HG03520 (cell line): ENCODE data around the gene SURF6.
"Not testable (repeated sequence)": the region's sequence is repeated elsewhere in the genome, so short reads cannot be mapped to it uniquely, and the experiment has no call there.

Experiments used
- ATAC-seq: cut with Tn5 transposase; IDR thresholded peaks from one replicate; pipeline ENCODE4 v1.9.1; 2021; ENCODE audit warnings: mild to moderate bottlenecking, moderate library complexity; ENCODE audit not compliant: unreplicated experiment

SURF6 gene

DNA sequence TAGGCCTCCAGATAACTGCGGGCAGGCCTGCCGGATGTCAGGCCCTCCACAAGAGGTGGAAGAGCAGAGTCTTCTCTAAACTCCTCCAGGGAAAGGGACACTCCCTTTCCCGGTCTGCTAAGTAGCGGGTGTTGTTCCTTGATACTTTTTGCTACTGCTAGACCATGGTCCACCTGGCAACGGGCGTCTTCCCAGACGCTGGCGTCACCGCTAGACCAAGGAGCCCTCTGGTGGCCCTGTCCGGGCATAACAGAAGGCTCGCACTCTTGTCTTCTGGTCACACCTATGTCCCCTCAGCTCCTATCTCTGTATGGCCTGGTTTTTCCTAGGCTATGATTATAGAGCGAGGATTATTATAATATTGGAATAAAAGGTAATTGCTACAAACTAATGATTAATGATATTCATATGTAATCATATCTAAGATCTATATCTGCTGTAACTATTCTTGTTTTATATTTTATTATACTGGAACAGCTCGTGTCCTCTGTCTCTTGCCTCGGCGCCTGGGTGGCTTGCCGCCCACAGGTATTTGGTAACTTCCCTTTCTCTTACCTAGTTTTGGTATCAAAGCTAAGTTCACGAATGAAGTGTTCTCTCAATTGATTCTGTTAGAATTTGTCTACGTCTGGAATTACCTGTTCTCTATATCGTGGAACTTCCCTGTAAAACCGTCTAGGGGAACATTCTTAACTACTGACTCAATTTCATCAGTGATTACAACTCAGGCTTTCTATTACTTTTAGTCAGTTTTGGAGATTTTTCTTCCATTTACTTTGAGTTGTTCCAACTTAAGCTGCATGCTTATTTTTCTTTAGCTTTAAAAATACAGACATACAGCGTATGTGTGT lies 6.5 kb downstream of the SURF6 start:
- ATAC-seq, result not testable (repeated sequence)

DNA sequence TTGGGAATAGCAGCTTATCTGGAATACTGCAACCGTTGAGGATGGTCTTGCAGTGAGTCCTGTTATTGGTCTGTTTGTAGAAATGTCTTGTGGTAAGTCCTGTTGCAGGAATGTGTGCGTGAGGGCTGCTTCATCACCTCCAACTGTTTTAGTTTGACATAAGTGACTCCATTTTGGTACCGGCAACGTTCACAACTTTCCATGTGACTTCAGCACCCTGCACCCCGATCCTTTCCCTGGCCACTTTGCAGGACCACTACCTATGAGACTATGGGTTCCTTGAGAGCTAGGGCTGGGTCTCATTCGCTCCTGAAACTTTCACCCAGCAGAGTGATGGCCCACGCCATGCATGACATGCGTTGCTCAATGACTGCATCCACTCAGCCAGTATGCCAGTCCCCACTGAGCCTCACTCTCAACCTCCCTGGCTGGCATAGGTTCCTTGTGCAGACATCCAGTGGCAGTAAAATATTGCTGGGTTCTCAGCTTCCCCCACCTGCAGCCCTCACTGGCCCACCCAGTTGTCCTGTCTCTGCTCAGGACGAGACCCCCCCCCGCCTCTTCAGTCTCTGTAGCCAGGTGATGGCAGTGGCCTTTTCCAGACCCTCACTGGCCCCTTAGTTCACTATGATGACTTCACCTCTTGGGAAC lies 8.0 kb downstream of the SURF6 start:
- no peak for ATAC-seq

DNA sequence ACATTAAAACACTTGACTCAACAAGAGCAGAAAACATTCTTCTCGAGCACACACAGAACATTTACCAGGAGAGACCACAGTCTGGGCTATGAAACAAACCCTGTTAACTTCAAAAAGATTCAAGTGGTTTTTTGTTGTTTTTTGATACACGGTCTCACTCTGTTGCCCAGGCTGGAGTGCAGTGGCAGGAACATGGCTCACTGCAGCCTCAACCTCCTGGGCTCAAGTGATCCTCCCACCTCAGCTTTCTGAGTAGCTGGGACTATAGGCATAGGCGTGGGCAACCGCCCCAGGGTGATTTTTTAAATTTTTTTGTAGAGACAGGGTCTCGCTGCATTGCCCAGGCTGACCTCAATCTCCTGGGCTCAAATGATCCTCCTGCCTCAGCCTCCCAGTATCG lies 9.0 kb downstream of the SURF6 start:
- not testable (repeated sequence) for ATAC-seq

DNA sequence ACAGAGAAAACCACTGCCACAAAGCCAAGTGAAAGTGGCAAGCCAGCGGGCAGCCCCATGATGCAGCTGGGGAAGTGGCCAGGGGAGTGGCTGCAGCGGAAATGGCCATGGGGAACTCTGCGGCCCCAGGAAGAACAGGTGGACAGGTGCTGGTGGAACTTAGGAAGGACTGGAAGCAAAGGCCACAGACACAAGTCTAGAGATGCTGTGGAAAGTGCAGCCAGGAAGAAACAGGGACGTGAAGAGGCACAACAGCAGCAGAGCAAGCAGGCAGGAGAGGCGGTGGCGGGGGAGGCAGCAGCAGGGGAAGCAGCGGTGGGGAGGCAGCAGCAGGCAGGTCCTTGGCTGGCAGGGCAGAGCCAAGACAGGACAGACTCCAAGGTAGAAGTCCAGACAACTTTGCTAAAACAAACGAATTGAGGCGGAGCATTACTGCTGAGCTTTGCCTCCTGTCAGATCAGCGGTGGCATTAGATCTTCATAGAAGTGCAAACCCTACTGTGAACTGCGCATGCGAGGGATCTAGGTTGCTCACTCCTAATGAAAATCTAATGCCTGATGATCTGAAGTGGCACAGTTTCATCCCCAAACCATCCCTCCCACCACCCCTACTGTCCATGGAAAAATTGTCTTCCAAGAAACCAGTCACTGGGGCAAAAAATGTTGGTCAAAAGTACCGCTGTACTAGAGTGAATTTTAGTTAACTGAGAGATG lies 11.8 kb downstream of the SURF6 start:
- ATAC-seq, result no peak

DNA sequence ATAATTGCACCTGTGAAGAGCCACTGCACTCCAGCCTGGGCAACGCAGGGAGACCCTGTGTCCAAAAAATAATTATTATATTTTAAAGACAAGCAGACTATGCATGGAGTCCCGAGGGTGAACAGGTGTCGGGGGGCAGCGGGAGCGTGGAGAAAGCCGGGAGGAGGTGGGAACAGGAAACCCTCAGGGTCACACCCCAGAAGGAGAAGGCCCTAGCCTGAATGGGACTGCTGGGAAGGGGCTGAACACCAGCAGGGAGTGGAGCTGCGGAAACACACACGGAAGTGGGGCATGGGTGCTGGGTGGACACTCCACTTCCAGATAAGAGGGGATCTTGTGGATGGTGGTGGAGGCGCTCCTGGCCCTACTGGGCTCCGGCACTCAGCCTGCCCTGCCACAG lies 12.8 kb downstream of the SURF6 start:
- ATAC-seq, result no peak

DNA sequence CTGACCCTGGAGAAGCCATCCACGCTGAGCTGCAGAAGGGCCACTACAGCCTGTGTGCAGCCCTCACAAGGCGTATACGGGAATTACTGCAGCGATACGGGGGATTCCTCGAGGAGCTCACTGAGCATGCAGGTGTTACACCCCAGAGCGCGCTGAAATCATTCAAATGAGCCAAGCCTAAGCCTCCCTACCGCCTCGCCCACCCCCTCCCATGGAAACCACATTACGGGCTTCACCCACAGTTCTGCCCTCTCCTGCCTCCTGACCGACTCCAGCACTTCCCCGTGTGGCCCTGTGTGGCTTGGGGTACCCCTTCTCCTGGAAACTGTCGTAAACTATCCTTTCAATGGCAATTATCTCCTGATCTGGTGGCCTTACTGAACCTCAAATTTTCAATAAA lies 13.3 kb downstream of the SURF6 start:
- no peak for ATAC-seq

DNA sequence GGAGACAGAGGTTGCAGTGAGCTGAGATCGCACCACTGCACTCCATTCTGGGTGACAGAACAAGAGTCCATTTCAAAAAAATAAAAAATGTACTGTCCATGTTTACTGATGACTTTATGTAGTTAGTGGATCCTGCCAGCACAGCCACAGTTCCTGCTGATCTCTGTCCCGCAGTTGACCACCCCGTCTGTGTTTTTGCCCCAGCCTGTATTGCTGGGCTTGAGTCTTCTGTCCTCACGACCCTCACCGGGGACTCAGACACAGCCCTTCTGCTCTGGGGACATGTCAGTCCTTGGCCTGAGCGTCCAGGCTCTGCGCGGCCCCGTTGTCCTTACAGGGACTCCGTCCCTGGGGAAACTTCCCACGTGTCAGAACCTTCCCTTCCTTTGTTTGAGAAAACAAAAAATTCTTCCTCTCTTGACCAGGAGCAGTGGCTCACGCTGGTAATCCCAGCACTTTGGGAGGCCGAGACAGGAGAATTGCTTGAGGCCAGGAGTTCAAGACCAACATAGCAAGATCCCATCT lies 14.5 kb downstream of the SURF6 start:
- ATAC-seq, result no peak

DNA sequence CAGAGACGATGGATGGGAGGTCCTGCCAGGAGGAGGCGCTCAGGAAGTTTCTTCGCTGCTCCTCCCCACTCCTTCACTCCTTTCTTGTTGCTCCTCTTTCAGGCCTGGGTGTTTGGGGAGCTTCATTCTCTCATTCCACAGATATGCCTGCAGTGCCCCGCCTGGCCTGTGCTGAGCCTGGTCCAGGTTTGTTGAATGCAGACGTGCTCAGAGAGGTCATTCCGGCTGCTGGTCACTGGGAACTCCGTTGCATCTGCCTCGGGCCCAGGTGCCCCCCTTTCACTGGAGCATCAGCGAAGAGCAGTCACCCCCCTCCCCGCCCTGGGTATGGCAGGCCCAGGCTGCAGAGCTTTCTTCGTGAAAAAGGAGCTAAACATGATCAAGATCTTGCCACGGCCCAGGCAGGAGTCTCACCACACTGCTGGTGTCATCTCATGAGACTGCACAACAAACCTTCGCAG lies 15.5 kb downstream of the SURF6 start:
- no peak for ATAC-seq

DNA sequence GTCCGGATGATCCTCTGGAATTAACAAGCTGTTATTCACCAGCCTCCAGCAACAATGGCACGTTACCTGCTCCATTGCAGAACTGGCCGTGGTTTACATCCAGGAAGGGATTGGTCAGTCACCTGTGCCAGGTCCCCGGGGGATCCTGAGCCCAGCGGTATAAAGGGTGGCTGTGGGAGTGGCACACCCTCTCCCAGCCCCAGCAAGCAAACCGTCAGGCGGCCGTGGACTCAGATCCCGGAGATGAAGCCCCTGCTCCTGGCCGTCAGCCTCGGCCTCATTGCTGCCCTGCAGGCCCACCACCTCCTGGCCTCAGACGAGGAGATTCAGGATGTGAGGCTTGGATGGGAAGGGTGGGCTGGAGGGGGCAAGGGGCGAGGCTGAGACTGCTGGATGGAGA lies 18.4 kb downstream of the SURF6 start:
- not testable (repeated sequence) for ATAC-seq

DNA sequence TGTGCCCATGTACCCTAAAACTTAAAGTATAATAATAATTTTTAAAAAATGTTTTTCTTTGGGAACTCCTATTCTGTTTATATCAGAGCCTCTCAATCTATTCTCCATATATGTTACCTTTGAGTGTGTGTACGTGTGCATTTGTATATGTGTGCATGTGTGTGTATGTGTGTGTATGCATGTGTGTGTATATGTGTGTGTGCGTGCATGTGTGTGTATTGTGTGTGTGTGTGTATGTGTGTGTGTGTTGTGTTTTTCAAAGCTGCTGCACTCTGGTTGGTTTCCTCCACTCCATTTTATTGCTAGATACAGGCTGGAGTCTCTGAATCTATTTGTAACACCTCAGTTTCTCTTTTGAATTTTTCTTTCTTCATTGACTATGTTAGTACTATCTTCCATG lies 20.0 kb downstream of the SURF6 start:
- no peak for ATAC-seq

DNA sequence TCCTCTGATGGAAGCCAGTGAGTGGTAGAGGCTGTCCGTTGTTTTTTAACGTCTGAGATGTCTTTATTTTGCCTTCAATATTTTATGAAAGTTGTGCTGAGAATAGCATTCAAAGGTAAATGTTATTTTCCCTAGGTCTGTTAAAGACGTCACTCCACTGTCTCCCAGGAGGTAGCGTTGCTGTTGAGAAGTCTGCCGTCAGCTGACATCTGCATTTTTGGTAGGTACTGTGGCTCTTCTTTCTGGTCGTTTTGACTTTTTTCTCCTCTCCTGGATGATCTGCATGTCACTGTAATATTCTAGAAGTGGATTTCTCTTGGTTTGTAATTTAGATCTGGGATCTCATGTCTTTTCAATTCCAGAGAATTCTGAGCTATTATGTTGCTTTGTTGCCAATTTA lies 26.4 kb downstream of the SURF6 start:
- ATAC-seq, result no peak

DNA sequence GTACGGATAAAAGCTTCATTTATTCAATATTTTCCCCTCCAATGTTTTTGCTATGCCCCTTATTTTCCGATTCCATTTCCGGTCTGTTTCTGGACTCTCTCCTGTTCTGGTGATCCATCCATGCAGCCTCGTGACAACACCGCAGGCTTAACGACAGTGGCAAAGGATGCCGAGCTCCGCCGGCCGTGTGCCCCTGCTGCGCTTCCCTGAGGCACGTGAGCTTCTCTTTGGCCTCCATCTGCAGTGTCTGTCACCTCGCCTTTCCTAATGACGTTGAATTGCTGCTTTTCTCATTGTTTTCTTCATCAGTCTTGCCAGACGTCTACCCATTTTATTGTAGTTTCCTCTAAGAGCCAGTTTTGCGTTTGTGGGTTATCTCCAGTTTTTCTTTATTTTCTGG lies 28.7 kb downstream of the SURF6 start:
- ATAC-seq, result no peak

DNA sequence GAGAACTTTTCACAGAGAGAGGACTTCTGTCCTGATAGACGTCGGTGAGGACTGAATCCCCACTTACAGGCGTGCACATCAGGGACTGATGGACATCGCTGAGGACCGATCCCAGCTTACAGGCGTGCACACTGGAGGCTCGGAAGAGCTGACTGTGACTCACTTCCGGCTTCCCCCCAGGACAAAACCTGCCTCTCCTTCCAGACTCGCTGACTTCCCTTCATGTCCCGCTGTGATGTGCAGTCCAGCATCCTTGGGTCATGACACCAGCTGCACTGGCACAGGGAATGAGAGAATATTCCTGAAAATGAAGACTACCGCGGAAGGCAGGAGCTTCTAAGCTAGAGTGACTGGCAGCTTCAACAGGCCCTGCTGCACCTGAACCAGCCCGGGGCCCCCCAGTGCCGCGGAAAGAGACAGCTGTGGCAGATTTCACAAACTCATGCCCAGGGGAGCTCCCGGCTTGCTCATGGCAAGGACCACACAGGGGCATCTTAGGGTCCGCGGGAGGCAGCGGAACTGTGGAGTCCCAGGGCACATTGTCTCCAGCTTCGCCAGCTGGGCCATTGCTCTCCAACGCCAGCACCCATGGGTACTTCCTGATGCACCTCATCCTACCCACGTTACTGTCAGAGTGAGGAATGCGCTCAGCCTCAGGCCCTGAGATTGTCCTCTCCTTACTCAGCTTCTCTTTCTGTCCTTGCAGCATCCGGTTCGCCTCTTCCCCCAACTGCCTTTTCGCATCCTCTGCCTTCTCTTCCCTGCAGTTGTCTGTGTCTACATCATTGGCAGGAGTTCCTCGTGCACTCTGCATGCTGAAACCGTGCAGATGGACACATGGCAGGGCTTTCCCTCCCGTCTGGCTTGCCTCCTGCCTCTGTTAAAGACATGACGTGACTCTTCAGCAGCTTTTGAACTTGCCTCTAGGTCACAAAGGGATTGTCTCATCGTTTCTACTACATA lies 29.5 kb downstream of the SURF6 start:
- no peak for ATAC-seq

DNA sequence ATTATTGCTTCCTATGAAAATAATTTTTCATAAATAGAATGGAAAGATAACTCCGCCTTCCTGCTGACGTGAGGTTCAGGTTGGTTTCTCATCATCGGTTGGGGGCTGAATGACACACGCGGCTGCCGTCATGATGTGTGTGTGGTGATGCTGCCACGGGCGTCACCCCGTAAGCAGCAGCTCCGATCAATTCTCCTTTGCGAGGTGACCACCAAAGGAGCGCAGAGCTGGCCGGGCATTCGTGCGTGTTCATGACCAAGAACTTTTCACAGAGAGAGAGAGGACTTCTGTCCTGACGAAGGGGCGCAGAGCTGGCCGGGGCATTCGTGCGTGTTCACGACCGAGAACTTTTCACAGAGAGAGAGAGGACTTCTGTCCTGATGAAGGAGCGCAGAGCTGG lies 30.3 kb downstream of the SURF6 start:
- no peak for ATAC-seq

DNA sequence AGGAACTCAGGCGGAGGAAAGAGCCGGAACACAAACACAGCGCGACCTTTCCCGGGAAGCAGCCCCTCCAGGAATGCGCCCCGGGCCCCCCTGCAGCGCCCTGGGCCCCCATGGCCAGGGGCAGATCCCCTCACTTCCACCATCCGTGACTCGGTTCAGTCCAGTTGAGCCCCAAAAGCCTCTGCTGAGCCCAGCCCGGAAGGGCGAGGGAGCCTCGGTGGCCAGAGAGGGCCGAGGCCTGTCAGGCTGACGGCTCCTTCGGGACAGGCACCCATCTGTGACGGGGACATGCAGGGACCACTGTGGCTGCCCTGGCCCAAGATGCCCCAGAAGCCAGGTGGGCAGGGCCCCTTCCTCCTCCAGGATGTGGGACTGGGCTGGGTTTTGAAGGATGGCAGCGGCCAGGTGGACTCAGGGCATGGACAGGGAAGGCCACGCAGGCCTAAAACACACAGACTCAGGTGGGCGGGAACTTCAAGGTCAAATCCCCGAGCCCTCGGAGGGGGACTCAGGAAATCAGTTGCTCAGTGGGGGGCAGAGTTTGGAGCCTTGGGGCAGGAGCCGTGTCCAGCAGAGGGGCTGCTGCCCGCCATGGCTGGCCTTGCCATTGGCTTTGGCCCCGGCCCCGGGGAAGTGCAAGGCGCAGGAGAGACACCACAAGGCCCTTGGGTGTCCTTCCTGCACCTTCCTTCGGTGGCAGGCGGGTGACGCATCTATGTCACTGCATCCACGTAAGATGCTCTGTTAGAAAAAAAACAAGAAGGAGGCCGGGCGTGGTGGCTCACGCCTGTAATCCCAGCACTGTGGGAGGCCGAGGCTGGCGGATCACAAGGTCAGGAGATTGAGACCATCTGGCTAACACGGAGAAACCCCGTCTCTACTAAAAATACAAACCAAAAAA lies 31.3 kb downstream of the SURF6 start:
- no peak for ATAC-seq

DNA sequence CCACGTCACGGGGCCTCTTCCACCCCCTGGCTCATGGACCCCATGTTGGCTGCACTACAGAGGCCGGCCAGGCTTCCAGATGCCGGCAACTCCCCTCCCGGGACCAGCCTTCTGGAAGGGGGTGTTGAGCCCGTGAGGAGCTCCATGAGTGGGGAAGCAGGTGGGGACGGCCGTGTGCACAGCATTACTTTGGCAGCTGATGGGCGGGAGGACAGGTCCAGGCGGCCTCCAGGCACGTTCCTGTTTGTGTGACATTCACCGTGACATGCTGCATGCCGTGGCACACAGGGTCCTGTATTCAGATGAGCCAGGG lies 31.9 kb downstream of the SURF6 start:
- no peak for ATAC-seq

DNA sequence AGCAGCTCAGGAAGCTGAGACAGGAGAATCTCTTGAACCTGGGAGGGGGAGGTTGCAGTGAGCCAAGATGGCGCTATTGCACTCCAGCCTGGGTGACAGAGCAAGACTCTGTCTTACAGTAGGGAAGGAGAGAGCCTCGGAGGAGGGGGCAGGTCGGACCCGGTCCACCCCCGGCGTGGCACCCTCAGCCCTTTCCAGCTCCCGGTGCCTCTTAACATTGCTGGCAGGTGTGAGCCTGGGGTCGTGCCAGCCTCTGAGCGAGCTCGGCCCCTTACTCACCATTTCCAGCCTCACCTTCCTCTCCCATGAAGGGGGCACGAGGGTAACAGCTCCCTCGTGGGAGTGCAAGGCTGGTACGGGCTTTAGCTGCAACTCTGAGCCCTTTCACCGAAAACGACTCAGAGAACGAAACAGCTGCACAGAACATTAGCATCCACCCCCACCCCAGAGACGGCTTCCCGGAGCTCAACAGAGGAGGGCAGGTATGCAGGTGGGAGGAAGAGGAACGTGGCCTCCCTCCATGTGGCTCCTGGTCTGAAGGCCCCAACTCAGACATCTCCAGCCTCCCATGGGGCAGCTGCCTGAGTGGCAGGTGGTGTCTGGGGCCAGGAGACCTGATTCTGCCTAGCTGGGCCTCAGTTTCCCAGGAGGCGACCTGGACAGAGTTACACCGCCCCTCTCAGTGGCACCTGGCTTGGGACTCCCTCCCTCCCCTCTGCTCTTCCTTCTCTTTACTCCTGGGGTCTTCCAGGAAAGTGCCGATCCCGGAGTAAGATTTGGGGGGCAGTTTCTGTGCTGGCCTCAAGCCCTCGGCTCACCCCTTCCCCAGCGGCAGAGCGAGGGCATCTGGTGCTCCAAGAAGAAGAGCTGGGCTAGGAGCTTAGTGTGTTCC lies 32.5 kb downstream of the SURF6 start:
- ATAC-seq, result no peak
